SHP77 (cell line): ENCODE data around the gene OR10D3.
"Not testable (repeated sequence)": the region's sequence is repeated elsewhere in the genome, so short reads cannot be mapped to it uniquely, and the experiment has no call there.

Experiments used
- DNase-seq, 2 experiments: peaks; one replicate each; lab custom pipeline; 2025; lab: John Stamatoyannopoulos, UW

OR10D3 gene

GRCh38 chr11:124183068-124183467 lies at the start of gene OR10D3:
OR10D3 (plus strand) TSS chr11:124183345; CDS start chr11:124185270, 1,925 bp downstream.
- no peak for DNase-seq

GRCh38 chr11:124143034-124143433 lies 40.1 kb upstream of the OR10D3 start:
- DNase-seq = no peak

- no peak for DNase-seq
Measured at GRCh38 chr11:124147951-124148350, 35.2 kb upstream of the OR10D3 start.

- no peak for DNase-seq
Measured at GRCh38 chr11:124150684-124151083, 32.5 kb upstream of the OR10D3 start.

GRCh38 chr11:124152770-124153407 lies 30.3 kb upstream of the OR10D3 start:
- no peak for DNase-seq

GRCh38 chr11:124153821-124154220 lies 29.3 kb upstream of the OR10D3 start:
- DNase-seq = no peak

GRCh38 chr11:124159481-124159880 lies 23.7 kb upstream of the OR10D3 start:
- no peak for DNase-seq

- DNase-seq = no peak
Measured at GRCh38 chr11:124160986-124161385, 22.2 kb upstream of the OR10D3 start.

GRCh38 chr11:124167826-124168231 lies 15.3 kb upstream of the OR10D3 start:
- DNase-seq = no peak

GRCh38 chr11:124168796-124169195 lies 14.3 kb upstream of the OR10D3 start:
- no peak for DNase-seq

GRCh38 chr11:124170315-124170714 lies 12.8 kb upstream of the OR10D3 start:
- DNase-seq = not testable (repeated sequence)

GRCh38 chr11:124170801-124171586 lies 12.2 kb upstream of the OR10D3 start:
- no peak for DNase-seq

GRCh38 chr11:124172101-124172500 lies 11.0 kb upstream of the OR10D3 start:
- DNase-seq = no peak

- no peak for DNase-seq
Measured at GRCh38 chr11:124172599-124172998, 10.5 kb upstream of the OR10D3 start.

GRCh38 chr11:124174001-124174583 lies 9.1 kb upstream of the OR10D3 start:
- DNase-seq = peak; percentile 72 to 86

GRCh38 chr11:124176925-124177715 lies 6.0 kb upstream of the OR10D3 start:
- DNase-seq = no peak

GRCh38 chr11:124179310-124179709 lies 3.8 kb upstream of the OR10D3 start:
- DNase-seq = no peak

GRCh38 chr11:124190298-124191139 lies 7.4 kb downstream of the OR10D3 start:
- no peak for DNase-seq

- no peak for DNase-seq
Measured at GRCh38 chr11:124193221-124194010, 10.3 kb downstream of the OR10D3 start.
